Endodermal cell (in vitro differentiated cells): ENCODE results near the gene TRMT61A. TPM values are rescaled to one million over a fixed set of nuclear protein-coding genes. Genes with fewer than 3 reads are reported as not detected.
A peak's percentile ranks its signal among the peaks of the same experiment; 100 is the strongest.

Experiments used
- DNase-seq: peaks from one replicate; pipeline ENCODE4 v3.0.0-alpha.2; 2017
- H3K27ac ChIP-seq: 2 replicates; pipeline ENCODE4 v1.5.1; 2013; ENCODE audit warnings: mild to moderate bottlenecking, low read depth, low read length, moderate library complexity
- H3K27me3 ChIP-seq: 2 replicates; pipeline ENCODE4 v1.6.1; 2013; ENCODE audit warnings: mild to moderate bottlenecking, low read length, moderate library complexity; ENCODE audit not compliant: insufficient read depth, control insufficient read depth, poor library complexity, severe bottlenecking
- H3K36me3 ChIP-seq: 2 replicates; pipeline ENCODE4 v1.7.0; 2013; ENCODE audit warnings: mild to moderate bottlenecking, low read length, moderate library complexity; ENCODE audit not compliant: control insufficient read depth, insufficient read depth
- H3K4me1 ChIP-seq: one replicate; pipeline ENCODE4 v1.7.0; 2013; ENCODE audit warnings: low read length; ENCODE audit not compliant: control insufficient read depth, insufficient read depth
- H3K4me3 ChIP-seq: 2 replicates; pipeline ENCODE4 v1.5.1; 2013; ENCODE audit warnings: mild to moderate bottlenecking, low read length, moderate library complexity
- H3K9ac ChIP-seq: 2 replicates; pipeline ENCODE4 v1.6.1; 2013; ENCODE audit warnings: mild to moderate bottlenecking, low read length, moderate library complexity; ENCODE audit not compliant: poor library complexity, severe bottlenecking; ENCODE audit errors: extremely low read depth
- H3K9me3 ChIP-seq: 2 replicates; pipeline ENCODE4 v1.6.1; 2013; ENCODE audit warnings: mild to moderate bottlenecking, low read length, moderate library complexity; ENCODE audit not compliant: control insufficient read depth
- H3K27ac Mint-ChIP-seq: 2 replicates; pipeline ENCODE4 v1.8.0; 2020; ENCODE audit warnings: mixed read lengths
- H3K27me3 Mint-ChIP-seq: 2 replicates; pipeline ENCODE4 v1.8.0; 2021; ENCODE audit warnings: mild to moderate bottlenecking, mixed read lengths; ENCODE audit not compliant: insufficient read depth
- H3K36me3 Mint-ChIP-seq: 2 replicates; pipeline ENCODE4 v1.8.0; 2020; ENCODE audit warnings: low read depth, mixed read lengths
- H3K4me1 Mint-ChIP-seq: 2 replicates; pipeline ENCODE4 v1.8.0; 2020; ENCODE audit warnings: mixed read lengths
- H3K4me3 Mint-ChIP-seq: 2 replicates; pipeline ENCODE4 v1.8.0; 2020; ENCODE audit warnings: mild to moderate bottlenecking, moderate library complexity, mixed read lengths
- H3K9me3 Mint-ChIP-seq: 2 replicates; pipeline ENCODE4 v1.8.0; 2020; ENCODE audit warnings: mild to moderate bottlenecking, mixed read lengths
- CTCF ChIP-seq: fragments of 200-600 bp; sonication (generic); conservative IDR thresholded peaks from 2 replicates; pipeline ENCODE4 v1.5.0; 2021; ENCODE audit warnings: antibody characterized with exemption, mild to moderate bottlenecking
- WGBS, 2 experiments: methylation state at CpG; one replicate each; pipeline versions ENCODE4 v1.1.5 to v1.1.7; 2013; ENCODE audit warnings: missing lambda C conversion rate in 2 of 2, mixed read lengths in 1 of 2; ENCODE audit not compliant: insufficient coverage in 1 of 2, insufficient read length in 1 of 2; 5-methylcytosine and 5-hydroxymethylcytosine counted together
- total RNA-seq, 2 donors: library from RNA; stranded (reverse); fragmentation: NEBNext Ultra II Directional in 1 of 2; extraction: Animal tissue kit (Norgen Biotek cat#: 25700) in 1 of 2; gene quantifications; 2 replicates in 1 of 2; 3 replicates in 1 of 2; pipeline ENCODE4 v1.2.1, GENCODE V29; 2021

TRMT61A gene
- total RNA-seq, 2 donors from 2014 or later, result 7.4 to 7.9 TPM

- H3K4me3 ChIP-seq, result peak overlapping the region; percentile 49
- no peaks in the 10 kb centered on the region for H3K27me3 Mint-ChIP-seq
- H3K27me3 ChIP-seq, result no peaks in the 10 kb centered on the region
- H3K4me1 Mint-ChIP-seq, result peaks cover 10% of the 10 kb centered on the region
- H3K9me3 ChIP-seq, result no peaks in the 10 kb centered on the region
- H3K4me3 Mint-ChIP-seq, result no peak overlapping the region
- H3K9ac ChIP-seq, result no peak overlapping the region
- 59 to 72% methylated on average over 5 to 7 of the region's 8 CpGs for WGBS, 2 experiments
- no peaks in the 10 kb centered on the region for H3K9me3 Mint-ChIP-seq
- DNase-seq, result no peak
- TF ChIP-seq CTCF, result no peak
- peak overlapping the region; percentile 5 for H3K27ac Mint-ChIP-seq
- peaks cover 17% of the 10 kb centered on the region for H3K36me3 ChIP-seq
- H3K27ac ChIP-seq, result peak overlapping the region; percentile 90
- H3K36me3 Mint-ChIP-seq, result peaks cover 15% of the 10 kb centered on the region
- peaks cover 5% of the 10 kb centered on the region for H3K4me1 ChIP-seq
Measured at GRCh38 chr14:103568952-103569351, 40.0 kb downstream of the TRMT61A start.

- H3K27ac ChIP-seq, result peak overlapping the region; percentile 90
- peak overlapping the region; percentile 5 for H3K27ac Mint-ChIP-seq
- WGBS, 2 experiments, result 83 to 85% methylated on average over 4 to 11 of the region's 11 CpGs
Measured at GRCh38 chr14:103569408-103569807, 40.4 kb downstream of the TRMT61A start.

GRCh38 chr14:103574104-103574503 lies 45.1 kb downstream of the TRMT61A start:
- Histone ChIP-seq H3K4me3 (no peak overlapping the region), H3K27ac (no peak overlapping the region), H3K9ac (no peak overlapping the region), H3K36me3 (peaks cover 28% of the 10 kb centered on the region), H3K9me3 (no peaks in the 10 kb centered on the region), H3K27me3 (no peaks in the 10 kb centered on the region), H3K4me1 (peaks cover 3% of the 10 kb centered on the region)
- no peaks in the 10 kb centered on the region for H3K9me3 Mint-ChIP-seq
- peaks cover 11% of the 10 kb centered on the region for H3K4me1 Mint-ChIP-seq
- H3K27me3 Mint-ChIP-seq, result no peaks in the 10 kb centered on the region
- no peak for DNase-seq
- H3K4me3 Mint-ChIP-seq, result no peak overlapping the region
- no peak for TF ChIP-seq CTCF
- peaks cover 37% of the 10 kb centered on the region for H3K36me3 Mint-ChIP-seq
- H3K27ac Mint-ChIP-seq, result no peak overlapping the region
- 85 to 95% methylated on average over 3 to 6 of the region's 6 CpGs for WGBS, 2 experiments

More at GRCh38 chr14:103569408-103569807, 40.4 kb downstream of the TRMT61A start:
- H3K4me1 ChIP-seq, result peaks cover 5% of the 10 kb centered on the region
- H3K9me3 ChIP-seq, result no peaks in the 10 kb centered on the region
- no peak overlapping the region for H3K4me3 Mint-ChIP-seq
- no peak overlapping the region for H3K9ac ChIP-seq
- DNase-seq, result no peak
- TF ChIP-seq CTCF, result no peak
- peaks cover 20% of the 10 kb centered on the region for H3K36me3 Mint-ChIP-seq
- peaks cover 8% of the 10 kb centered on the region for H3K4me1 Mint-ChIP-seq
- H3K4me3 ChIP-seq, result peak overlapping the region; percentile 49
- no peaks in the 10 kb centered on the region for H3K27me3 ChIP-seq
- peaks cover 17% of the 10 kb centered on the region for H3K36me3 ChIP-seq
- H3K27me3 Mint-ChIP-seq, result no peaks in the 10 kb centered on the region
- H3K9me3 Mint-ChIP-seq, result no peaks in the 10 kb centered on the region
